GM23338 (cell line): ENCODE results near the gene CDC42EP5. TPM values are rescaled to one million over a fixed set of nuclear protein-coding genes. Genes with fewer than 3 reads are reported as not detected.
A peak's percentile ranks its signal among the peaks of the same experiment; 100 is the strongest.

Source experiments
- ATAC-seq: fragments of 200-7000 bp; cut with Tn5 transposase; 3 replicates; pipeline ENCODE4 v1.9.1; 2020
- DNase-seq: peaks from one replicate; pipeline ENCODE4 v3.0.0-alpha.2; 2015; ENCODE audit warnings: low spot score
- H2AFZ ChIP-seq: fragments of 200-600 bp; sonication (generic); 2 replicates; pipeline ENCODE4 v1.8.0; 2016; ENCODE audit warnings: antibody characterized with exemption, mild to moderate bottlenecking, moderate library complexity
- H3F3A ChIP-seq: fragments of 200-600 bp; sonication (generic); replicated peaks from 2 replicates; pipeline ENCODE4 v1.8.0; 2017; ENCODE audit warnings: antibody characterized with exemption, mixed run types, low read depth
- H3K27ac ChIP-seq: fragments of 200-600 bp; sonication (generic); 2 replicates; pipeline ENCODE4 v1.6.1; 2016; ENCODE audit warnings: low read depth
- H3K27me3 ChIP-seq: fragments of 200-600 bp; sonication (generic); 2 replicates; pipeline ENCODE4 v1.8.0; 2016; ENCODE audit warnings: mild to moderate bottlenecking, mixed run types, moderate library complexity; ENCODE audit not compliant: insufficient read depth
- H3K36me3 ChIP-seq: fragments of 200-600 bp; sonication (generic); 2 replicates; pipeline ENCODE4 v1.8.0; 2016; ENCODE audit warnings: mild to moderate bottlenecking; ENCODE audit not compliant: insufficient read depth
- H3K4me1 ChIP-seq: fragments of 200-600 bp; sonication (generic); 2 replicates; pipeline ENCODE4 v1.8.0; 2016; ENCODE audit warnings: mild to moderate bottlenecking, moderate library complexity; ENCODE audit not compliant: insufficient read depth
- H3K4me2 ChIP-seq: fragments of 200-600 bp; sonication (generic); 2 replicates; pipeline ENCODE4 v1.7.1; 2017; ENCODE audit warnings: mixed run types
- H3K4me3 ChIP-seq: fragments of 200-600 bp; sonication (generic); 2 replicates; pipeline ENCODE4 v1.6.1; 2016; ENCODE audit warnings: mixed run types
- H3K79me2 ChIP-seq: fragments of 200-600 bp; sonication (generic); replicated peaks from 2 replicates; pipeline ENCODE4 v1.8.0; 2017; ENCODE audit warnings: mild to moderate bottlenecking; ENCODE audit not compliant: insufficient read depth
- H3K9me2 ChIP-seq: fragments of 200-600 bp; sonication (generic); 2 replicates; pipeline ENCODE4 v1.8.0; 2017; ENCODE audit not compliant: insufficient read depth
- H4K20me1 ChIP-seq: fragments of 200-600 bp; sonication (generic); replicated peaks from 2 replicates; pipeline ENCODE4 v1.8.0; 2017; ENCODE audit warnings: mild to moderate bottlenecking; ENCODE audit not compliant: insufficient read depth
- H3K27ac Mint-ChIP-seq: 2 replicates; pipeline ENCODE4 v1.8.0; 2020; ENCODE audit warnings: inconsistent platforms, mild to moderate bottlenecking, moderate library complexity, mixed read lengths
- H3K27me3 Mint-ChIP-seq: 3 replicates; pipeline ENCODE4 v1.8.0; 2022; ENCODE audit warnings: low read depth, mild to moderate bottlenecking, moderate library complexity, mixed read lengths, inconsistent platforms; ENCODE audit not compliant: insufficient read depth, poor library complexity
- H3K36me3 Mint-ChIP-seq: 3 replicates; pipeline ENCODE4 v1.8.0; 2021; ENCODE audit warnings: low read depth, mild to moderate bottlenecking, inconsistent platforms, moderate library complexity, mixed read lengths
- H3K4me1 Mint-ChIP-seq: 3 replicates; pipeline ENCODE4 v1.8.0; 2020; ENCODE audit warnings: mild to moderate bottlenecking, inconsistent platforms, mixed read lengths
- H3K4me3 Mint-ChIP-seq: 3 replicates; pipeline ENCODE4 v1.8.0; 2021; ENCODE audit warnings: moderate library complexity, mild to moderate bottlenecking, inconsistent platforms, mixed read lengths
- H3K9me3 Mint-ChIP-seq: 3 replicates; pipeline ENCODE4 v1.8.0; 2020; ENCODE audit warnings: moderate library complexity, mild to moderate bottlenecking, inconsistent platforms, mixed read lengths
- CREB1 ChIP-seq: fragments of 250-450 bp; sonication (Bioruptor Pico); IDR thresholded peaks from 2 replicates; pipeline ENCODE4 v1.5.0; 2020; ENCODE audit warnings: low read depth, mild to moderate bottlenecking, moderate library complexity
- EZH2phosphoT487 ChIP-seq: fragments of 200-600 bp; sonication (generic); IDR thresholded peaks from one replicate; pipeline ENCODE4 v1.8.1; 2018; ENCODE audit warnings: antibody characterized with exemption; ENCODE audit not compliant: unreplicated experiment
- NANOG ChIP-seq: IDR thresholded peaks from 2 replicates; pipeline ENCODE4 v1.6.1; 2016; ENCODE audit warnings: antibody characterized with exemption, borderline replicate concordance
- POLR2AphosphoS5 ChIP-seq: IDR thresholded peaks from 2 replicates; pipeline ENCODE4 v1.6.1; 2016; ENCODE audit warnings: antibody characterized with exemption, low read depth
- REST ChIP-seq: IDR thresholded peaks from one replicate; pipeline ENCODE4 v1.6.1; 2018; ENCODE audit warnings: antibody characterized with exemption; ENCODE audit not compliant: unreplicated experiment
- STAT1 ChIP-seq: IDR thresholded peaks from one replicate; pipeline ENCODE4 v1.6.1; 2016; ENCODE audit warnings: antibody characterized with exemption; ENCODE audit not compliant: unreplicated experiment
- ZNF114 ChIP-seq: fragments of 250-450 bp; sonication (Bioruptor Pico); IDR thresholded peaks from 2 replicates; pipeline ENCODE4 v1.5.0; 2020; ENCODE audit warnings: mild to moderate bottlenecking, moderate library complexity
- polyA plus RNA-seq: library from polyadenylated mRNA; unstranded; fragments of >200 nt; fragmentation: Nextera tagmentation; extraction: Ambion mirVana; gene quantifications from 2 replicates; pipeline ENCODE4 v1.2.1, GENCODE V29; 2016
- total RNA-seq: library from RNA; depleted of rRNA; stranded (reverse); fragments of >200 nt; shearing (Covaris generic); gene quantifications from 2 replicates; pipeline ENCODE4 v1.2.3, GENCODE V29; 2014
- TF ChIP-seq, protein P1 (sequence below), 2 experiments: fragments of 200-600 bp in 1 of 2; sonication (generic) in 1 of 2; conservative IDR thresholded peaks; 2 replicates each; pipeline versions ENCODE4 v1.5.1 to v1.6.1; 2016 to 2017; ENCODE audit warnings: antibody characterized with exemption in 2 of 2, low read depth in 2 of 2, mild to moderate bottlenecking in 2 of 2, moderate library complexity in 1 of 2
- TF ChIP-seq, protein P2 (sequence below): IDR thresholded peaks from 2 replicates; pipeline ENCODE4 v1.6.1; 2016; ENCODE audit warnings: antibody characterized with exemption

CDC42EP5 gene
- total and polyA plus RNA-seq, 2 experiments from 2014 or later: 1.4 to 3.4 TPM

GRCh38 chr19:54416695-54417491, 56.2 kb downstream of the CDC42EP5 start:
- peaks cover 22% of the 10 kb centered on the region for H3K9me3 Mint-ChIP-seq

More at GRCh38 chr19:54416695-54417491, 56.2 kb downstream of the CDC42EP5 start:
- Histone ChIP-seq H3K9me2 (no peaks in the 10 kb centered on the region), H3K36me3 (no peaks in the 10 kb centered on the region), H3K79me2 (0 out of 2 replicates have a peak, but pooled peaks cover 3% of the 10 kb centered on the region), H3K4me2 (peak overlapping the region; percentile 95), H3F3A (peaks cover 19% of the 10 kb centered on the region), H3K4me1 (peaks cover 30% of the 10 kb centered on the region), H3K4me3 (peak overlapping the region; percentile 86), H4K20me1 (no peaks in the 10 kb centered on the region), H2AFZ (no peak overlapping the region), H3K27me3 (peaks cover 23% of the 10 kb centered on the region), H3K27ac (no peak overlapping the region)
- Mint-ChIP-seq H3K4me1 (peaks cover 37% of the 10 kb centered on the region), H3K4me3 (peak overlapping the region; percentile 86), H3K27ac (no peak overlapping the region), H3K27me3 (peaks cover 36% of the 10 kb centered on the region), H3K36me3 (peaks cover 22% of the 10 kb centered on the region)
- ATAC-seq (no peak; the same call in 2 of the 3 replicates), DNase-seq (peak; percentile 46)
- TF ChIP-seq EZH2phosphoT487 (no peak), ZNF114 (CRISPR knock-in tag) (no peak), REST (no peak), NANOG (no peak), POLR2AphosphoS5 (no peak), CREB1 (no peak), STAT1 (no peak)
- TF ChIP-seq, protein P1, sequence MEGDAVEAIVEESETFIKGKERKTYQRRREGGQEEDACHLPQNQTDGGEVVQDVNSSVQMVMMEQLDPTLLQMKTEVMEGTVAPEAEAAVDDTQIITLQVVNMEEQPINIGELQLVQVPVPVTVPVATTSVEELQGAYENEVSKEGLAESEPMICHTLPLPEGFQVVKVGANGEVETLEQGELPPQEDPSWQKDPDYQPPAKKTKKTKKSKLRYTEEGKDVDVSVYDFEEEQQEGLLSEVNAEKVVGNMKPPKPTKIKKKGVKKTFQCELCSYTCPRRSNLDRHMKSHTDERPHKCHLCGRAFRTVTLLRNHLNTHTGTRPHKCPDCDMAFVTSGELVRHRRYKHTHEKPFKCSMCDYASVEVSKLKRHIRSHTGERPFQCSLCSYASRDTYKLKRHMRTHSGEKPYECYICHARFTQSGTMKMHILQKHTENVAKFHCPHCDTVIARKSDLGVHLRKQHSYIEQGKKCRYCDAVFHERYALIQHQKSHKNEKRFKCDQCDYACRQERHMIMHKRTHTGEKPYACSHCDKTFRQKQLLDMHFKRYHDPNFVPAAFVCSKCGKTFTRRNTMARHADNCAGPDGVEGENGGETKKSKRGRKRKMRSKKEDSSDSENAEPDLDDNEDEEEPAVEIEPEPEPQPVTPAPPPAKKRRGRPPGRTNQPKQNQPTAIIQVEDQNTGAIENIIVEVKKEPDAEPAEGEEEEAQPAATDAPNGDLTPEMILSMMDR (conservative IDR thresholded peaks at IDR 0.05; ENCODE audit: low read depth in 2 of 2): no peak
- TF ChIP-seq, protein P2, sequence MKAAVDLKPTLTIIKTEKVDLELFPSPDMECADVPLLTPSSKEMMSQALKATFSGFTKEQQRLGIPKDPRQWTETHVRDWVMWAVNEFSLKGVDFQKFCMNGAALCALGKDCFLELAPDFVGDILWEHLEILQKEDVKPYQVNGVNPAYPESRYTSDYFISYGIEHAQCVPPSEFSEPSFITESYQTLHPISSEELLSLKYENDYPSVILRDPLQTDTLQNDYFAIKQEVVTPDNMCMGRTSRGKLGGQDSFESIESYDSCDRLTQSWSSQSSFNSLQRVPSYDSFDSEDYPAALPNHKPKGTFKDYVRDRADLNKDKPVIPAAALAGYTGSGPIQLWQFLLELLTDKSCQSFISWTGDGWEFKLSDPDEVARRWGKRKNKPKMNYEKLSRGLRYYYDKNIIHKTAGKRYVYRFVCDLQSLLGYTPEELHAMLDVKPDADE: no peak
